GM23338 (cell line): Measurements from ENCODE around the gene TAS2R3. TPM values are rescaled to one million over a fixed set of nuclear protein-coding genes. Genes with fewer than 3 reads are reported as not detected.

Source experiments
- ATAC-seq: fragments of 200-7000 bp; cut with Tn5 transposase; 3 replicates; pipeline ENCODE4 v1.9.1; 2020
- DNase-seq: peaks from one replicate; pipeline ENCODE4 v3.0.0-alpha.2; 2015; ENCODE audit warnings: low spot score
- H2AFZ ChIP-seq: fragments of 200-600 bp; sonication (generic); 2 replicates; pipeline ENCODE4 v1.8.0; 2016; ENCODE audit warnings: antibody characterized with exemption, mild to moderate bottlenecking, moderate library complexity
- H3F3A ChIP-seq: fragments of 200-600 bp; sonication (generic); replicated peaks from 2 replicates; pipeline ENCODE4 v1.8.0; 2017; ENCODE audit warnings: antibody characterized with exemption, mixed run types, low read depth
- H3K27ac ChIP-seq: fragments of 200-600 bp; sonication (generic); 2 replicates; pipeline ENCODE4 v1.6.1; 2016; ENCODE audit warnings: low read depth
- H3K27me3 ChIP-seq: fragments of 200-600 bp; sonication (generic); 2 replicates; pipeline ENCODE4 v1.8.0; 2016; ENCODE audit warnings: mild to moderate bottlenecking, mixed run types, moderate library complexity; ENCODE audit not compliant: insufficient read depth
- H3K36me3 ChIP-seq: fragments of 200-600 bp; sonication (generic); 2 replicates; pipeline ENCODE4 v1.8.0; 2016; ENCODE audit warnings: mild to moderate bottlenecking; ENCODE audit not compliant: insufficient read depth
- H3K4me1 ChIP-seq: fragments of 200-600 bp; sonication (generic); 2 replicates; pipeline ENCODE4 v1.8.0; 2016; ENCODE audit warnings: mild to moderate bottlenecking, moderate library complexity; ENCODE audit not compliant: insufficient read depth
- H3K4me2 ChIP-seq: fragments of 200-600 bp; sonication (generic); 2 replicates; pipeline ENCODE4 v1.7.1; 2017; ENCODE audit warnings: mixed run types
- H3K4me3 ChIP-seq: fragments of 200-600 bp; sonication (generic); 2 replicates; pipeline ENCODE4 v1.6.1; 2016; ENCODE audit warnings: mixed run types
- H3K79me2 ChIP-seq: fragments of 200-600 bp; sonication (generic); replicated peaks from 2 replicates; pipeline ENCODE4 v1.8.0; 2017; ENCODE audit warnings: mild to moderate bottlenecking; ENCODE audit not compliant: insufficient read depth
- H3K9me2 ChIP-seq: fragments of 200-600 bp; sonication (generic); 2 replicates; pipeline ENCODE4 v1.8.0; 2017; ENCODE audit not compliant: insufficient read depth
- H4K20me1 ChIP-seq: fragments of 200-600 bp; sonication (generic); replicated peaks from 2 replicates; pipeline ENCODE4 v1.8.0; 2017; ENCODE audit warnings: mild to moderate bottlenecking; ENCODE audit not compliant: insufficient read depth
- H3K27ac Mint-ChIP-seq: 2 replicates; pipeline ENCODE4 v1.8.0; 2020; ENCODE audit warnings: inconsistent platforms, mild to moderate bottlenecking, moderate library complexity, mixed read lengths
- H3K27me3 Mint-ChIP-seq: 3 replicates; pipeline ENCODE4 v1.8.0; 2022; ENCODE audit warnings: low read depth, mild to moderate bottlenecking, moderate library complexity, mixed read lengths, inconsistent platforms; ENCODE audit not compliant: insufficient read depth, poor library complexity
- H3K36me3 Mint-ChIP-seq: 3 replicates; pipeline ENCODE4 v1.8.0; 2021; ENCODE audit warnings: low read depth, mild to moderate bottlenecking, inconsistent platforms, moderate library complexity, mixed read lengths
- H3K4me1 Mint-ChIP-seq: 3 replicates; pipeline ENCODE4 v1.8.0; 2020; ENCODE audit warnings: mild to moderate bottlenecking, inconsistent platforms, mixed read lengths
- H3K4me3 Mint-ChIP-seq: 3 replicates; pipeline ENCODE4 v1.8.0; 2021; ENCODE audit warnings: moderate library complexity, mild to moderate bottlenecking, inconsistent platforms, mixed read lengths
- H3K9me3 Mint-ChIP-seq: 3 replicates; pipeline ENCODE4 v1.8.0; 2020; ENCODE audit warnings: moderate library complexity, mild to moderate bottlenecking, inconsistent platforms, mixed read lengths
- CREB1 ChIP-seq: fragments of 250-450 bp; sonication (Bioruptor Pico); IDR thresholded peaks from 2 replicates; pipeline ENCODE4 v1.5.0; 2020; ENCODE audit warnings: low read depth, mild to moderate bottlenecking, moderate library complexity
- EZH2 ChIP-seq: fragments of 200-600 bp; sonication (generic); IDR thresholded peaks from one replicate; pipeline ENCODE4 v1.8.0; 2017; ENCODE audit warnings: antibody characterized with exemption, mild to moderate bottlenecking, low read depth; ENCODE audit not compliant: unreplicated experiment
- REST ChIP-seq: IDR thresholded peaks from one replicate; pipeline ENCODE4 v1.6.1; 2018; ENCODE audit warnings: antibody characterized with exemption; ENCODE audit not compliant: unreplicated experiment
- ZNF331 ChIP-seq: fragments of 250-450 bp; sonication (Bioruptor Pico); IDR thresholded peaks from 2 replicates; pipeline ENCODE4 v1.5.0; 2020; ENCODE audit warnings: low read depth, mild to moderate bottlenecking, moderate library complexity
- ZNF462 ChIP-seq: fragments of 250-450 bp; sonication (Bioruptor Pico); IDR thresholded peaks from 2 replicates; pipeline ENCODE4 v1.5.0; 2020; ENCODE audit warnings: mild to moderate bottlenecking, moderate library complexity
- polyA plus RNA-seq: library from polyadenylated mRNA; unstranded; fragments of >200 nt; fragmentation: Nextera tagmentation; extraction: Ambion mirVana; gene quantifications from 2 replicates; pipeline ENCODE4 v1.2.1, GENCODE V29; 2016
- total RNA-seq: library from RNA; depleted of rRNA; stranded (reverse); fragments of >200 nt; shearing (Covaris generic); gene quantifications from 2 replicates; pipeline ENCODE4 v1.2.3, GENCODE V29; 2014

Gene TAS2R3
- total and polyA plus RNA-seq, 2 experiments from 2014 or later, result 6.9 TPM; not detected in 1

- peak overlapping the region; percentile 99 for H3K27ac Mint-ChIP-seq
- no peaks in the 10 kb centered on the region for H3K9me3 Mint-ChIP-seq
Measured at GRCh38 chr7:141737118-141737835, 26.6 kb upstream of the TAS2R3 start.

More at GRCh38 chr7:141737118-141737835, 26.6 kb upstream of the TAS2R3 start:
- Mint-ChIP-seq H3K36me3 (peaks cover 31% of the 10 kb centered on the region), H3K27me3 (peaks cover 4% of the 10 kb centered on the region), H3K4me1 (peaks cover 17% of the 10 kb centered on the region), H3K4me3 (peak overlapping the region; percentile 99)
- no peak for TF ChIP-seq ZNF462
- TF ChIP-seq CREB1 (CRISPR knock-in tag), result no peak
- no peak for TF ChIP-seq EZH2
- TF ChIP-seq REST, result no peak
- no peak for TF ChIP-seq ZNF331 (CRISPR knock-in tag)
- H3F3A ChIP-seq, result 0 out of 2 replicates have a peak, but pooled peaks cover 3% of the 10 kb centered on the region
- H3K36me3 ChIP-seq, result peaks cover 27% of the 10 kb centered on the region
- H3K4me3 ChIP-seq, result peak overlapping the region; percentile 63
- H2AFZ ChIP-seq, result peak overlapping the region; percentile 73
- peaks cover 38% of the 10 kb centered on the region for H3K79me2 ChIP-seq
- no peak for DNase-seq
- no peaks in the 10 kb centered on the region for H3K9me2 ChIP-seq
- H3K27ac ChIP-seq, result peak overlapping the region; percentile 90
- peaks cover 10% of the 10 kb centered on the region for H4K20me1 ChIP-seq
- H3K4me1 ChIP-seq, result peaks cover 8% of the 10 kb centered on the region
- ATAC-seq, result peak; percentile 15; the same call in 2 of the 3 replicates
- peak overlapping the region; percentile 58 for H3K4me2 ChIP-seq
- H3K27me3 ChIP-seq, result no peaks in the 10 kb centered on the region
